Measurements from ENCODE around the gene AURKAIP1. TPM values are rescaled to one million over a fixed set of nuclear protein-coding genes. Genes with fewer than 3 reads are reported as not detected.

Gene AURKAIP1
- total and polyA plus RNA-seq, 9 of the 15 experiments (the other 6 are each of a cell fraction or from before 2014, with no cell fraction given) = 7.8 to 478 (median 92.0) TPM

DNA sequence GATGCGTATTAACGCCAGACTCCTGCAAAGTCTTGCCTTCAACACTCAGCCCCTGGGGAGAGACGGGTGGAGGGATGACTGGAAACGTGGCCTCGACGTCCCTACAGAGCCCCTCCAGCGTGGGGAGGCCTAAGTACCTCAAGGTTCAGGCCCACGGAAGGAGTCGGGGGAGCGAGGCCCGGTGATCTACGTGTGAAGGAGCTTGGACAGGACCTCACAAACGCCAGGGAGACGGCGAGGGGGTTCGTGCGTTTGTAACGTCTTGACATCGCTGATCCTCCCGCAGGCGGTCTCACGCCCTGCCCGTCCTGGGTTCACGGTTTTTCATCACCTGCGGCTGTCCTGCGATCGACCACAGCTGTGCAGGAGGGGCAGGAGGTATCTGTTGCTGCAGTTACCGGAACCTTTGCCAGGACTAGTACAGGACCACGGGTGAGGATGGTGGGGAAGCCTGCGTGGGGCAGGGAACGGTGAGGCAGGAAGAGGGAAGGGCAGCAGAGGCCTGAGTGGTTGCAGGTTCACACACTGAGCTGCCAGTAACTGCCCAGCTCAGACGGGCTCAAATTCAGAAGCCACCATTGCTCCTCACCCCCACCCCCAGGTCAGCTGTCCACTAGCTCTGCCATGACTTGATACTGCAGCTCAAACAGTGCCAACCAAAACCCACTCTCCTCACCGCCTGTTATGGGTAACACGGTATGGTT lies 25.0 kb upstream of the AURKAIP1 start (continued):
- TF ChIP-seq POLR2B (IDR thresholded peaks at IDR 0.05; ENCODE audit: low read depth, partially characterized antibody) (peak; percentile 54), ZNF282 (CRISPR knock-in tag; IDR thresholded peaks at IDR 0.05) (peak; percentile 96; the same call in 1 of the 2 replicates), NRF1 (conservative IDR thresholded peaks at IDR 0.05 in 1 of 2, IDR thresholded peaks at IDR 0.05 in 1 of 2) (no peak), PHB (CRISPR knock-in tag; IDR thresholded peaks at IDR 0.05) (no peak), RB1 (IDR thresholded peaks at IDR 0.05; ENCODE audit: low read depth) (0 out of 2 replicates have a peak, but pooled peaks have one; percentile 25), RFX1 (IDR thresholded peaks at IDR 0.05) (no peak), ZNF124 (CRISPR knock-in tag; IDR thresholded peaks at IDR 0.05) (peak; percentile 70; the same call in 1 of the 2 replicates), ZNF239 (CRISPR knock-in tag; IDR thresholded peaks at IDR 0.05) (no peak), BCOR (IDR thresholded peaks at IDR 0.05) (peak; percentile 36; the same call in 1 of the 2 replicates), PHF8 (IDR thresholded peaks at IDR 0.05; ENCODE audit: borderline replicate concordance, low read length) (no peak), DACH1 (IDR thresholded peaks at IDR 0.05; ENCODE audit: partially characterized antibody) (no peak), IRF2 (CRISPR knock-in tag; IDR thresholded peaks at IDR 0.05) (0 out of 2 replicates have a peak, but pooled peaks have one; percentile 69), LARP7 (IDR thresholded peaks at IDR 0.05) (no peak; the same call in 1 of the 2 replicates)
- TF ChIP-seq, protein P1, sequence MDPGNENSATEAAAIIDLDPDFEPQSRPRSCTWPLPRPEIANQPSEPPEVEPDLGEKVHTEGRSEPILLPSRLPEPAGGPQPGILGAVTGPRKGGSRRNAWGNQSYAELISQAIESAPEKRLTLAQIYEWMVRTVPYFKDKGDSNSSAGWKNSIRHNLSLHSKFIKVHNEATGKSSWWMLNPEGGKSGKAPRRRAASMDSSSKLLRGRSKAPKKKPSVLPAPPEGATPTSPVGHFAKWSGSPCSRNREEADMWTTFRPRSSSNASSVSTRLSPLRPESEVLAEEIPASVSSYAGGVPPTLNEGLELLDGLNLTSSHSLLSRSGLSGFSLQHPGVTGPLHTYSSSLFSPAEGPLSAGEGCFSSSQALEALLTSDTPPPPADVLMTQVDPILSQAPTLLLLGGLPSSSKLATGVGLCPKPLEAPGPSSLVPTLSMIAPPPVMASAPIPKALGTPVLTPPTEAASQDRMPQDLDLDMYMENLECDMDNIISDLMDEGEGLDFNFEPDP (CRISPR knock-in tag; IDR thresholded peaks at IDR 0.05) = no peak
- TF ChIP-seq, protein P2, sequence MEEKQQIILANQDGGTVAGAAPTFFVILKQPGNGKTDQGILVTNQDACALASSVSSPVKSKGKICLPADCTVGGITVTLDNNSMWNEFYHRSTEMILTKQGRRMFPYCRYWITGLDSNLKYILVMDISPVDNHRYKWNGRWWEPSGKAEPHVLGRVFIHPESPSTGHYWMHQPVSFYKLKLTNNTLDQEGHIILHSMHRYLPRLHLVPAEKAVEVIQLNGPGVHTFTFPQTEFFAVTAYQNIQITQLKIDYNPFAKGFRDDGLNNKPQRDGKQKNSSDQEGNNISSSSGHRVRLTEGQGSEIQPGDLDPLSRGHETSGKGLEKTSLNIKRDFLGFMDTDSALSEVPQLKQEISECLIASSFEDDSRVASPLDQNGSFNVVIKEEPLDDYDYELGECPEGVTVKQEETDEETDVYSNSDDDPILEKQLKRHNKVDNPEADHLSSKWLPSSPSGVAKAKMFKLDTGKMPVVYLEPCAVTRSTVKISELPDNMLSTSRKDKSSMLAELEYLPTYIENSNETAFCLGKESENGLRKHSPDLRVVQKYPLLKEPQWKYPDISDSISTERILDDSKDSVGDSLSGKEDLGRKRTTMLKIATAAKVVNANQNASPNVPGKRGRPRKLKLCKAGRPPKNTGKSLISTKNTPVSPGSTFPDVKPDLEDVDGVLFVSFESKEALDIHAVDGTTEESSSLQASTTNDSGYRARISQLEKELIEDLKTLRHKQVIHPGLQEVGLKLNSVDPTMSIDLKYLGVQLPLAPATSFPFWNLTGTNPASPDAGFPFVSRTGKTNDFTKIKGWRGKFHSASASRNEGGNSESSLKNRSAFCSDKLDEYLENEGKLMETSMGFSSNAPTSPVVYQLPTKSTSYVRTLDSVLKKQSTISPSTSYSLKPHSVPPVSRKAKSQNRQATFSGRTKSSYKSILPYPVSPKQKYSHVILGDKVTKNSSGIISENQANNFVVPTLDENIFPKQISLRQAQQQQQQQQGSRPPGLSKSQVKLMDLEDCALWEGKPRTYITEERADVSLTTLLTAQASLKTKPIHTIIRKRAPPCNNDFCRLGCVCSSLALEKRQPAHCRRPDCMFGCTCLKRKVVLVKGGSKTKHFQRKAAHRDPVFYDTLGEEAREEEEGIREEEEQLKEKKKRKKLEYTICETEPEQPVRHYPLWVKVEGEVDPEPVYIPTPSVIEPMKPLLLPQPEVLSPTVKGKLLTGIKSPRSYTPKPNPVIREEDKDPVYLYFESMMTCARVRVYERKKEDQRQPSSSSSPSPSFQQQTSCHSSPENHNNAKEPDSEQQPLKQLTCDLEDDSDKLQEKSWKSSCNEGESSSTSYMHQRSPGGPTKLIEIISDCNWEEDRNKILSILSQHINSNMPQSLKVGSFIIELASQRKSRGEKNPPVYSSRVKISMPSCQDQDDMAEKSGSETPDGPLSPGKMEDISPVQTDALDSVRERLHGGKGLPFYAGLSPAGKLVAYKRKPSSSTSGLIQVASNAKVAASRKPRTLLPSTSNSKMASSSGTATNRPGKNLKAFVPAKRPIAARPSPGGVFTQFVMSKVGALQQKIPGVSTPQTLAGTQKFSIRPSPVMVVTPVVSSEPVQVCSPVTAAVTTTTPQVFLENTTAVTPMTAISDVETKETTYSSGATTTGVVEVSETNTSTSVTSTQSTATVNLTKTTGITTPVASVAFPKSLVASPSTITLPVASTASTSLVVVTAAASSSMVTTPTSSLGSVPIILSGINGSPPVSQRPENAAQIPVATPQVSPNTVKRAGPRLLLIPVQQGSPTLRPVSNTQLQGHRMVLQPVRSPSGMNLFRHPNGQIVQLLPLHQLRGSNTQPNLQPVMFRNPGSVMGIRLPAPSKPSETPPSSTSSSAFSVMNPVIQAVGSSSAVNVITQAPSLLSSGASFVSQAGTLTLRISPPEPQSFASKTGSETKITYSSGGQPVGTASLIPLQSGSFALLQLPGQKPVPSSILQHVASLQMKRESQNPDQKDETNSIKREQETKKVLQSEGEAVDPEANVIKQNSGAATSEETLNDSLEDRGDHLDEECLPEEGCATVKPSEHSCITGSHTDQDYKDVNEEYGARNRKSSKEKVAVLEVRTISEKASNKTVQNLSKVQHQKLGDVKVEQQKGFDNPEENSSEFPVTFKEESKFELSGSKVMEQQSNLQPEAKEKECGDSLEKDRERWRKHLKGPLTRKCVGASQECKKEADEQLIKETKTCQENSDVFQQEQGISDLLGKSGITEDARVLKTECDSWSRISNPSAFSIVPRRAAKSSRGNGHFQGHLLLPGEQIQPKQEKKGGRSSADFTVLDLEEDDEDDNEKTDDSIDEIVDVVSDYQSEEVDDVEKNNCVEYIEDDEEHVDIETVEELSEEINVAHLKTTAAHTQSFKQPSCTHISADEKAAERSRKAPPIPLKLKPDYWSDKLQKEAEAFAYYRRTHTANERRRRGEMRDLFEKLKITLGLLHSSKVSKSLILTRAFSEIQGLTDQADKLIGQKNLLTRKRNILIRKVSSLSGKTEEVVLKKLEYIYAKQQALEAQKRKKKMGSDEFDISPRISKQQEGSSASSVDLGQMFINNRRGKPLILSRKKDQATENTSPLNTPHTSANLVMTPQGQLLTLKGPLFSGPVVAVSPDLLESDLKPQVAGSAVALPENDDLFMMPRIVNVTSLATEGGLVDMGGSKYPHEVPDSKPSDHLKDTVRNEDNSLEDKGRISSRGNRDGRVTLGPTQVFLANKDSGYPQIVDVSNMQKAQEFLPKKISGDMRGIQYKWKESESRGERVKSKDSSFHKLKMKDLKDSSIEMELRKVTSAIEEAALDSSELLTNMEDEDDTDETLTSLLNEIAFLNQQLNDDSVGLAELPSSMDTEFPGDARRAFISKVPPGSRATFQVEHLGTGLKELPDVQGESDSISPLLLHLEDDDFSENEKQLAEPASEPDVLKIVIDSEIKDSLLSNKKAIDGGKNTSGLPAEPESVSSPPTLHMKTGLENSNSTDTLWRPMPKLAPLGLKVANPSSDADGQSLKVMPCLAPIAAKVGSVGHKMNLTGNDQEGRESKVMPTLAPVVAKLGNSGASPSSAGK (IDR thresholded peaks at IDR 0.05) = peak; percentile 64

All from K562 (cell line).